ENCODE results near the gene RET. TPM values are rescaled to one million over a fixed set of nuclear protein-coding genes. Genes with fewer than 3 reads are reported as not detected.

RET gene
- total RNA-seq, 2 donors from 2014 or later: 0.34 TPM; not detected in 1

GRCh38 chr10:43167498-43167889 is 90.6 kb downstream of the RET start:
- peaks cover 16% of the 10 kb centered on the region for H3K36me3 Mint-ChIP-seq (ENCODE audit: low read depth)
- DNase-seq (no peak), ATAC-seq (no peak)
- no peak overlapping the region for H3K27ac Mint-ChIP-seq
- H3K4me1 Mint-ChIP-seq: peaks cover 28% of the 10 kb centered on the region
- H3K4me3 Mint-ChIP-seq: no peak overlapping the region
- H3K9me3 ChIP-seq (ENCODE audit: control insufficient read depth, low read length, poor library complexity, severe bottlenecking): no peaks in the 10 kb centered on the region
- H3K27me3 Mint-ChIP-seq: no peaks in the 10 kb centered on the region

- ATAC-seq (no peak), DNase-seq (no peak)
- H3K36me3 Mint-ChIP-seq (ENCODE audit: low read depth): peaks cover 18% of the 10 kb centered on the region
- peaks cover 30% of the 10 kb centered on the region for H3K4me1 Mint-ChIP-seq
- peak overlapping the region; percentile 72 for H3K27ac Mint-ChIP-seq
- no peaks in the 10 kb centered on the region for H3K9me3 ChIP-seq (ENCODE audit: control insufficient read depth, low read length, poor library complexity, severe bottlenecking)
- H3K4me3 Mint-ChIP-seq: peak overlapping the region; percentile 50
- no peaks in the 10 kb centered on the region for H3K27me3 Mint-ChIP-seq
These were observed 93.6 kb downstream of the RET start for GRCh38 chr10:43170491-43170890.

DNA sequence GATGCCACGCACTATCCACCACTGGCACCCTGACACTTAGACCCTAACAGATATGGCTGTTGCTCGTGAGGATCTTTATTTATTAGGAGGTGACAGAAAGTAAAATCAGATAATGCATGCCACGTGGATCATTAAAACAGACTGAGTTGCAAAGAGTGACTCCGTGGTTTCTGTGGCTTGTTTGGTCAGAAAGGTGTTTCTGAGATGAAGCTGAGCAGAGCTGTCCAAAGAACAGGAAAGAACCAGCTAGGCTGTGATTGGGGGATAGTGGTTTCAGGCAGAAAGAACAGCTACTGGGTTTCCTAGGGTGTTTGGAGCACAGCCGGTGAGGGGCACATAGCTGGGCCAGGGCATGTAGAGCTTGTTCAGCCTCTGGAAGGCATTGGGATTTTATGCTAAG is 95.8 kb downstream of the RET start:
- Mint-ChIP-seq H3K4me3 (peak overlapping the region; percentile 51), H3K27me3 (no peaks in the 10 kb centered on the region), H3K4me1 (peaks cover 25% of the 10 kb centered on the region), H3K27ac (peak overlapping the region; percentile 72), H3K36me3 (ENCODE audit: low read depth) (peaks cover 20% of the 10 kb centered on the region)
- H3K9me3 ChIP-seq (ENCODE audit: control insufficient read depth, low read length, poor library complexity, severe bottlenecking): no peaks in the 10 kb centered on the region
- ATAC-seq: no peak
- no peak for DNase-seq

GRCh38 chr10:43173120-43173519 is 96.3 kb downstream of the RET start:
- peaks cover 25% of the 10 kb centered on the region for H3K4me1 Mint-ChIP-seq
- H3K4me3 Mint-ChIP-seq: peak overlapping the region; percentile 51
- DNase-seq (no peak), ATAC-seq (no peak)
- no peaks in the 10 kb centered on the region for H3K9me3 ChIP-seq (ENCODE audit: control insufficient read depth, low read length, poor library complexity, severe bottlenecking)
- peak overlapping the region; percentile 72 for H3K27ac Mint-ChIP-seq
- H3K36me3 Mint-ChIP-seq (ENCODE audit: low read depth): peaks cover 20% of the 10 kb centered on the region
- no peaks in the 10 kb centered on the region for H3K27me3 Mint-ChIP-seq

- H3K9me3 ChIP-seq (ENCODE audit: control insufficient read depth, low read length, poor library complexity, severe bottlenecking): no peaks in the 10 kb centered on the region
- no peak overlapping the region for H3K27ac Mint-ChIP-seq
- H3K36me3 Mint-ChIP-seq (ENCODE audit: low read depth): peaks cover 22% of the 10 kb centered on the region
- H3K4me3 Mint-ChIP-seq: no peak overlapping the region
- DNase-seq: no peak
- peaks cover 21% of the 10 kb centered on the region for H3K4me1 Mint-ChIP-seq
- ATAC-seq: no peak
- no peaks in the 10 kb centered on the region for H3K27me3 Mint-ChIP-seq
These were observed 98.1 kb downstream of the RET start for GRCh38 chr10:43174969-43175368.

GRCh38 chr10:43176271-43176670 is 99.4 kb downstream of the RET start:
- H3K9me3 ChIP-seq (ENCODE audit: control insufficient read depth, low read length, poor library complexity, severe bottlenecking): no peaks in the 10 kb centered on the region
- Mint-ChIP-seq H3K27ac (no peak overlapping the region), H3K4me1 (peaks cover 17% of the 10 kb centered on the region), H3K36me3 (ENCODE audit: low read depth) (peaks cover 20% of the 10 kb centered on the region), H3K4me3 (no peak overlapping the region), H3K27me3 (no peaks in the 10 kb centered on the region)
- DNase-seq (no peak), ATAC-seq (no peak)

- Mint-ChIP-seq H3K27me3 (no peaks in the 10 kb centered on the region), H3K36me3 (ENCODE audit: low read depth) (peaks cover 22% of the 10 kb centered on the region), H3K4me1 (peaks cover 14% of the 10 kb centered on the region), H3K4me3 (peak overlapping the region; percentile 22), H3K27ac (no peak overlapping the region)
- H3K9me3 ChIP-seq (ENCODE audit: control insufficient read depth, low read length, poor library complexity, severe bottlenecking): no peaks in the 10 kb centered on the region
- no peak for ATAC-seq
- DNase-seq: no peak
These were observed 100.7 kb downstream of the RET start for GRCh38 chr10:43177595-43177994.

Other genes starting within 250 kb of the RET start
- gene CSGALNACT2, start 61.4 kb downstream of the RET start, total RNA-seq: 10 to 100 TPM; 38.9 to 51.4 TPM
- gene RASGEF1A, start 190.0 kb downstream of the RET start, total RNA-seq: 1 to 10 TPM; 3.1 to 3.4 TPM

Data from T-helper 17 cell (primary cell).